Measurements from ENCODE around the gene HTR2A.

HTR2A gene

GRCh38 chr13:46896341-46897137, at the start of gene HTR2A:
HTR2A (minus strand) TSS chr13:46897053; CDS start chr13:46895906, 1,147 bp downstream.
- peak; percentile 57 for DNase-seq

- no peak for DNase-seq
These were observed 39.7 kb upstream of the HTR2A start for GRCh38 chr13:46936525-46936924.

- DNase-seq: no peak
These were observed 37.9 kb upstream of the HTR2A start for GRCh38 chr13:46934749-46935148.

GRCh38 chr13:46926916-46927590, 30.2 kb upstream of the HTR2A start:
- DNase-seq: no peak

- no peak for DNase-seq
These were observed 28.6 kb upstream of the HTR2A start for GRCh38 chr13:46925486-46925885.

GRCh38 chr13:46914341-46914740, 17.5 kb upstream of the HTR2A start:
- no peak for DNase-seq

- DNase-seq: no peak
These were observed 16.9 kb upstream of the HTR2A start for GRCh38 chr13:46913757-46914156.

GRCh38 chr13:46909042-46909441, 12.2 kb upstream of the HTR2A start:
- no peak for DNase-seq

GRCh38 chr13:46908501-46908900, 11.6 kb upstream of the HTR2A start:
- DNase-seq: no peak

GRCh38 chr13:46906405-46906804, 9.6 kb upstream of the HTR2A start:
- no peak for DNase-seq

GRCh38 chr13:46905249-46905648, 8.4 kb upstream of the HTR2A start:
- no peak for DNase-seq

- DNase-seq: no peak
These were observed 6.9 kb upstream of the HTR2A start for GRCh38 chr13:46903748-46904147.

GRCh38 chr13:46901721-46902120, 4.9 kb upstream of the HTR2A start:
- DNase-seq: no peak

GRCh38 chr13:46899801-46900200, 2.9 kb upstream of the HTR2A start:
- no peak for DNase-seq

GRCh38 chr13:46895381-46895780, 1.5 kb downstream of the HTR2A start:
- peak; percentile 26 for DNase-seq

- no peak for DNase-seq
These were observed 2.3 kb downstream of the HTR2A start for GRCh38 chr13:46894568-46894967.

GRCh38 chr13:46893798-46894560, 2.9 kb downstream of the HTR2A start:
- peak; percentile 93 for DNase-seq

- DNase-seq: peak; percentile 60
These were observed 3.6 kb downstream of the HTR2A start for GRCh38 chr13:46893221-46893740.

GRCh38 chr13:46885018-46885417, 11.8 kb downstream of the HTR2A start:
- no peak for DNase-seq

GRCh38 chr13:46884531-46884930, 12.3 kb downstream of the HTR2A start:
- no peak for DNase-seq

GRCh38 chr13:46881621-46882020, 15.2 kb downstream of the HTR2A start:
- no peak for DNase-seq

GRCh38 chr13:46874006-46874405, 22.8 kb downstream of the HTR2A start:
- peak; percentile 14 for DNase-seq

GRCh38 chr13:46871557-46871956, 25.3 kb downstream of the HTR2A start:
- no peak for DNase-seq

Measured in eye (tissue), 1 donor.